Skeletal muscle tissue (tissue), 4 donors: ENCODE data around the gene DLG3. TPM values are rescaled to one million over a fixed set of nuclear protein-coding genes. Genes with fewer than 3 reads are reported as not detected.

Source experiments
- H3K27ac ChIP-seq: one replicate; pipeline ENCODE4 v1.7.0; 2013; ENCODE audit warnings: mild to moderate bottlenecking, low read depth, low read length, inconsistent platforms
- H3K27me3 ChIP-seq, 3 donors: one replicate each; pipeline ENCODE4 v1.7.0; 2013; ENCODE audit warnings: low read length in 3 of 3; ENCODE audit not compliant: control insufficient read depth in 3 of 3, insufficient read depth in 3 of 3
- H3K36me3 ChIP-seq, 3 donors: one replicate each; pipeline ENCODE4 v1.7.0; 2013; ENCODE audit warnings: low read length in 3 of 3; ENCODE audit not compliant: control insufficient read depth in 3 of 3, insufficient read depth in 3 of 3
- H3K4me1 ChIP-seq, 3 donors: one replicate each; pipeline ENCODE4 v1.7.0; 2013; ENCODE audit warnings: low read length in 3 of 3, mild to moderate bottlenecking in 3 of 3; ENCODE audit not compliant: control insufficient read depth in 3 of 3, insufficient read depth in 3 of 3
- H3K4me3 ChIP-seq, 3 donors: one replicate each; pipeline ENCODE4 v1.7.0; 2013; ENCODE audit warnings: low read length in 3 of 3
- H3K9ac ChIP-seq, 3 donors: one replicate each; pipeline ENCODE4 v1.7.0; 2013; ENCODE audit warnings: low read length in 3 of 3, mild to moderate bottlenecking in 3 of 3, moderate library complexity in 2 of 3, low read depth in 1 of 3
- H3K9me3 ChIP-seq, 3 donors: one replicate each; pipeline ENCODE4 v1.7.0; 2013; ENCODE audit warnings: low read length in 3 of 3; ENCODE audit not compliant: control insufficient read depth in 3 of 3
- total RNA-seq: library from RNA; depleted of rRNA; stranded (reverse); fragments of >200 nt; gene quantifications from one replicate; pipeline ENCODE4 v1.2.3, GENCODE V29; 2014
- donor health status: Osteomylitis.

DLG3 gene
- total RNA-seq, 1 donor from 2014 or later = 7.3 TPM

GRCh38 chrX:70453024-70453618, 8.5 kb downstream of the DLG3 start:
- H3K36me3 ChIP-seq = no peaks in the 10 kb centered on the region
- peak overlapping the region; percentile 71 to 75 (median 72) for H3K4me3 ChIP-seq
- H3K9me3 ChIP-seq = peaks cover 0 to 2% (median 0%) of the 10 kb centered on the region in 3 donors
- H3K27me3 ChIP-seq = no peaks in the 10 kb centered on the region
- no peak overlapping the region for H3K27ac ChIP-seq
- peak overlapping the region in 1 of 3 donors; percentile 59 for H3K9ac ChIP-seq
- peaks cover 6 to 14% (median 11%) of the 10 kb centered on the region in 3 donors for H3K4me1 ChIP-seq

DNA sequence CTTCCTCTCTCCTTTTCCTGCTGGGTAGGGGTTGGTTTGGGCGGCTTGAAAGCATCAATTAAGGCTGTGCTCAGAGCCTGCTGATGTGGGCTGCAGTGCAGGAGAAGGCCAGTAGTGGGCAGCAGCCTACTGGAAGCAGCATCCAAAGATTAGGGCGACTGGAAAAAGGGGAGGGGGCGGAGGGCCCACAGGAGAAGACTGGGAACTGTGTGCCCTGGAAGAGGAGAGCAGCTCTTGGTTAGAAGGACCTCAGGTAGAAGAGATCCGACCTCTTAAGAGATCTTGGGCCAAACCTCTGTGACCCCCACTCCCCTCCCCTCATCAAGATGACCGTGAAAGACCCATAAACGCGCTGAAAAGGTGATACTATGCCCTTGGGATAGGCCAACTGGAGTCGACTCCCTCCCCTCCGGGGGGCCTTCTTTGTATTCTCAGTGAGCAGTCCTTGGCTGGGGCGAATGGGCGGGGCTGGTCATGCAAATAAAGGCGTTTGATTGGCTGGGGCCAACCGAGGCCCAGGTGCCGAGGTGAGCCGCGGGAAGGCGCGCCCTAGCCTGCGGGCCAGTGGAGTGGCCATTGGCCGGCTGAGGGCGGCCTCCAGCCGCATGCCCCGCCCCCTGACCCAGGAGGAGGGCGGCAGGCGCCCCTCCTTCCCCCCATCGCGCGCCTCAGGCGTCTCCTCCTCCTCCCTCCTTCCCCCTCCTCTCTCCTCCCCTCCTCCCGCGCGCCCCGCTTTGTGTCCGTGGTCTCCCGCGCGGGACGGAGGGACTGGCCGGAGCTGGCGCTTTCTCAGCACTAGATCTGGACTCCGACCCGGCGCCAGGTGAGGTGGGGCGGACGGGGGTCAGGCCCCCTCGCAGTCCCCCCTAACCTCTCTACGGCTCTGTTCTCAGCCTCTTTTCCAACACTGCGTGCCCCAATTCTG, 10.1 kb downstream of the DLG3 start:
- no peaks in the 10 kb centered on the region for H3K9me3 ChIP-seq
- H3K9ac ChIP-seq = peak overlapping the region in 1 of 3 donors; percentile 57
- no peaks in the 10 kb centered on the region for H3K36me3 ChIP-seq
- H3K27ac ChIP-seq = no peak overlapping the region
- H3K27me3 ChIP-seq = no peaks in the 10 kb centered on the region
- H3K4me3 ChIP-seq = peak overlapping the region; percentile 43 to 64 (median 43)
- peaks cover 6 to 14% (median 11%) of the 10 kb centered on the region in 3 donors for H3K4me1 ChIP-seq

DNA sequence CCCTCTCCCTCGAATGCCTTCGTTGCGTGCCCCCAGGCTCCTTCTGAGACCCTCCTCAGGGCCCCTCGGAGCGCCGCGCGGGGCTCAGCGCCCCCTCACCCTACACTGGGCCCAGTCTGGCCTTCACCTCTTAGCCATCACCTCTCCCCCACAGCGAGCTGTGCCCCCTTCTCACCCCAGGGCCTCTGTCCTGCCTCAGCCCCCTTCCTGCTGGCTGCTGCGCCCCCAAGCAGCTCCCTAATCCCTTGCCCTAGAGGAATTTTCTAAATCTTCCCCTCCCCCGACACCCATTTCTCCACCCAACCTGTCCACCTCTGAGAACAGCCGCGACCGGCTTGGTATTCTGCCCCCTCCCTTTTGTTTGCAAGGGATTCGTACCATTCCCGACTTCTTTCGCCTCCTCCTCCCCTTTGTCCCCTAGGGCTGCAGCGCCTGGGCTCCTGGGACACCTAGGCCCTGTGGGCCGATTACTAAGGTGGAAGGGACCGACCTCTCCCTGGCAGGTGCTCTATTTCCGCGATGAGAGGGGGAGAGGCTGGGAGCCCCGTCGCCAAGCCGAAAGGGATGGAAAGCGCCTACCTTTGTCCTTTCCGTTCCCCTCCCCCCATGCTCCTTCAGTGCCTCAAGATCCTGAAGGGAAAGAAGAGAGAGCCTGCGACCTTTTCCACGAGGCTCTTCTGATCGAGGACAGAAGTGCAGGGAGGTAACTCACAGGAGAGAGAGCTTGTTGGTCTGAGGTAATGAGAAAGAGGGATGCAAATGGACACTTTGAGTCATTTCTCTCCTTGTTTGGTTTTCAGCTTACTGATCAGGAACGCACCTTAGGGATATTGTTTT, 10.9 kb downstream of the DLG3 start:
- Histone ChIP-seq H3K27me3 (no peaks in the 10 kb centered on the region), H3K9me3 (no peaks in the 10 kb centered on the region), H3K4me1 (peaks cover 6 to 14% (median 11%) of the 10 kb centered on the region in 3 donors), H3K27ac (no peak overlapping the region), H3K4me3 (peak overlapping the region; percentile 14 to 43 (median 41)), H3K9ac (peak overlapping the region in 1 of 3 donors; percentile 57), H3K36me3 (no peaks in the 10 kb centered on the region)

- no peaks in the 10 kb centered on the region for H3K9me3 ChIP-seq
- H3K4me3 ChIP-seq = no peak overlapping the region
- H3K4me1 ChIP-seq = peaks cover 6 to 14% (median 11%) of the 10 kb centered on the region in 3 donors
- H3K27ac ChIP-seq = no peak overlapping the region
- H3K36me3 ChIP-seq = no peaks in the 10 kb centered on the region
- no peaks in the 10 kb centered on the region for H3K27me3 ChIP-seq
- no peak overlapping the region for H3K9ac ChIP-seq
These were observed 11.6 kb downstream of the DLG3 start for GRCh38 chrX:70456256-70456655.

- Histone ChIP-seq H3K9me3 (no peaks in the 10 kb centered on the region), H3K36me3 (no peaks in the 10 kb centered on the region), H3K9ac (no peak overlapping the region), H3K4me3 (no peak overlapping the region), H3K4me1 (no peaks in the 10 kb centered on the region), H3K27me3 (no peaks in the 10 kb centered on the region), H3K27ac (no peak overlapping the region)
These were observed 16.4 kb downstream of the DLG3 start for GRCh38 chrX:70461026-70461425.

GRCh38 chrX:70464051-70464450, 19.4 kb downstream of the DLG3 start:
- no peaks in the 10 kb centered on the region for H3K27me3 ChIP-seq
- no peak overlapping the region for H3K4me3 ChIP-seq
- H3K9me3 ChIP-seq = no peaks in the 10 kb centered on the region
- no peaks in the 10 kb centered on the region for H3K4me1 ChIP-seq
- H3K9ac ChIP-seq = no peak overlapping the region
- H3K27ac ChIP-seq = no peak overlapping the region
- H3K36me3 ChIP-seq = no peaks in the 10 kb centered on the region

GRCh38 chrX:70466968-70467367, 22.3 kb downstream of the DLG3 start:
- no peaks in the 10 kb centered on the region for H3K36me3 ChIP-seq
- no peaks in the 10 kb centered on the region for H3K9me3 ChIP-seq
- no peak overlapping the region for H3K27ac ChIP-seq
- no peak overlapping the region for H3K4me3 ChIP-seq
- H3K27me3 ChIP-seq = no peaks in the 10 kb centered on the region
- H3K4me1 ChIP-seq = no peaks in the 10 kb centered on the region
- no peak overlapping the region for H3K9ac ChIP-seq

DNA sequence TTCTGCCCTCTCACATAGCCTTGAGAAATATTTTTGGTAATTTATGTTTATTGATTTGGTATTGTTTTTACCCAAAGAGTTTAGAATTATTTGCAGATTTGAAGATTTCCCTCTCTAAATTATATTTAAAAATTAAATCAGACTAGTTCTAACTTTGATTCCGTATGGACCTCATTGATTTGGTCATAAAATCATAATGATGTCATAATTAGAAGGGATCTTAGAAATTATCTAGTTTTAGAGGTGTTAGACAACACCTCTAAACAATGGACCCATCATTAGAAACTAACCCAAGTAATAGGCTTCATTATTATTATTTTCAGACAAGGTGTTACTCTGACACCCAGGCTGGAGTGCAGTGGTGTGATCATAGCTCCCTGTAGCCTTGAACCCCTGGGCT, 24.1 kb downstream of the DLG3 start:
- no peak overlapping the region for H3K27ac ChIP-seq
- H3K9me3 ChIP-seq = no peaks in the 10 kb centered on the region
- H3K9ac ChIP-seq = no peak overlapping the region
- no peak overlapping the region for H3K4me3 ChIP-seq
- no peaks in the 10 kb centered on the region for H3K27me3 ChIP-seq
- no peaks in the 10 kb centered on the region for H3K36me3 ChIP-seq
- H3K4me1 ChIP-seq = no peaks in the 10 kb centered on the region

DNA sequence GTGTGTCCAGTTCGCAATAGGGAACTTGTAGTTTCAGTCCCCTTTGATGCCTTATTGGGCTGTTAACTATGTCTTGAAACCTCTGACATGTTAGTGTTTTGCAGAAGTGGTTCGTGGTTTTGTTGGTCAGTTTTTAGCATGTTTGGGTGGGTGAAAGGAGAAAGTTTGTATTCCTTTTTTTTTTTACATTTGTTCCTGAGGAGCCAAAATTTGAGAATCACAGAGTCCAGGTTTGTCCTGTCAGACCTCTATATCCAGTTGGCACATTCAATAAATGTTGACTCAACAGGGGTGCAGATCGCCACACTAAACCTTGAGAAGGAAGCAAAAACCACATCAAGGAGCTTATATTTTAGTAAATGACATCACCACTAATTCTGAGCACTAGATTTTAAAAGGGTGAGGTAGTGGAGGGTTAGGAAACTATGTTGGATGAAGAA, 26.2 kb downstream of the DLG3 start:
- Histone ChIP-seq H3K36me3 (no peaks in the 10 kb centered on the region), H3K9me3 (no peaks in the 10 kb centered on the region), H3K4me3 (no peak overlapping the region), H3K27ac (no peak overlapping the region), H3K4me1 (no peaks in the 10 kb centered on the region), H3K9ac (no peak overlapping the region), H3K27me3 (no peaks in the 10 kb centered on the region)
